OCI-LY1 (cell line): Measurements from ENCODE around the gene ANKRD10.

Experiments used
- H2AFZ ChIP-seq: fragments of 200-600 bp; sonication (generic), shearing (Covaris generic); 2 replicates; pipeline ENCODE4 v1.6.0; 2014; ENCODE audit warnings: antibody characterized with exemption, mild to moderate bottlenecking, low read length
- H3F3A ChIP-seq: fragments of 200-600 bp; sonication (generic), shearing (Covaris generic); 2 replicates; pipeline ENCODE4 v1.6.0; 2014; ENCODE audit warnings: mild to moderate bottlenecking, antibody characterized with exemption, low read length, moderate library complexity; ENCODE audit not compliant: insufficient read depth
- H3K27ac ChIP-seq: fragments of 200-600 bp; sonication (generic); 2 replicates; pipeline ENCODE4 v1.5.1; 2014; ENCODE audit warnings: low read length, mixed run types, mild to moderate bottlenecking, low read depth; ENCODE audit not compliant: poor library complexity, severe bottlenecking
- H3K27me3 ChIP-seq: fragments of 200-600 bp; sonication (generic); 2 replicates; pipeline ENCODE4 v1.6.0; 2014; ENCODE audit warnings: antibody characterized with exemption, mild to moderate bottlenecking, low read length, moderate library complexity; ENCODE audit not compliant: insufficient read depth
- H3K36me3 ChIP-seq: fragments of 200-600 bp; sonication (generic); 2 replicates; pipeline ENCODE4 v1.6.1; 2014; ENCODE audit warnings: mild to moderate bottlenecking, antibody characterized with exemption, low read length, moderate library complexity, mixed read lengths; ENCODE audit not compliant: insufficient read depth
- H3K4me1 ChIP-seq: fragments of 200-600 bp; sonication (generic); 2 replicates; pipeline ENCODE4 v1.5.1; 2014; ENCODE audit warnings: mild to moderate bottlenecking, low read length, moderate library complexity; ENCODE audit not compliant: insufficient read depth, severe bottlenecking
- H3K4me2 ChIP-seq: fragments of 200-600 bp; sonication (generic), shearing (Covaris generic); 2 replicates; pipeline ENCODE4 v1.6.1; 2014; ENCODE audit warnings: low read length
- H3K4me3 ChIP-seq: fragments of 200-600 bp; sonication (generic); 2 replicates; pipeline ENCODE4 v1.5.1; 2014; ENCODE audit warnings: low read length, low read depth, mild to moderate bottlenecking, mixed read lengths; ENCODE audit not compliant: poor library complexity, severe bottlenecking
- H3K79me2 ChIP-seq: fragments of 200-600 bp; shearing (Covaris generic); 2 replicates; pipeline ENCODE4 v1.6.1; 2016; ENCODE audit warnings: mixed run types, low read length, mixed read lengths; ENCODE audit not compliant: insufficient read depth
- H3K9ac ChIP-seq: fragments of 200-600 bp; sonication (generic), shearing (Covaris generic); 2 replicates; pipeline ENCODE4 v1.6.1; 2014; ENCODE audit warnings: mild to moderate bottlenecking, low read length, mixed read lengths
- H3K9me2 ChIP-seq: fragments of 200-600 bp; sonication (generic), shearing (Covaris generic); 2 replicates; pipeline ENCODE4 v1.6.1; 2014; ENCODE audit warnings: low read depth, mild to moderate bottlenecking, low read length, mixed read lengths
- H3K9me3 ChIP-seq: fragments of 200-600 bp; shearing (Covaris generic); 2 replicates; pipeline ENCODE4 v1.6.1; 2014; ENCODE audit warnings: low read length, mixed read lengths
- H4K20me1 ChIP-seq: fragments of 200-600 bp; sonication (generic), shearing (Covaris generic); 2 replicates; pipeline ENCODE4 v1.6.0; 2016; ENCODE audit warnings: mild to moderate bottlenecking, low read length; ENCODE audit not compliant: insufficient read depth
- CTCF ChIP-seq: fragments of 200-600 bp; sonication (generic), shearing (Covaris generic); IDR thresholded peaks from 2 replicates; pipeline ENCODE4 v1.5.1; 2017; ENCODE audit warnings: mild to moderate bottlenecking, antibody characterized with exemption, low read length, moderate library complexity, mixed read lengths
- EZH2 ChIP-seq: fragments of 200-600 bp; sonication (generic), shearing (Covaris generic); IDR thresholded peaks from 2 replicates; pipeline ENCODE4 v1.8.0; 2017; ENCODE audit warnings: borderline replicate concordance, mixed run types, mild to moderate bottlenecking, antibody characterized with exemption, low read length, moderate library complexity, mixed read lengths

The ANKRD10 gene

GRCh38 chr13:110869805-110870706 lies 44.8 kb downstream of the ANKRD10 start:
- H3F3A ChIP-seq, result no peaks in the 10 kb centered on the region
- no peaks in the 10 kb centered on the region for H3K36me3 ChIP-seq
- H4K20me1 ChIP-seq, result no peaks in the 10 kb centered on the region
- H3K79me2 ChIP-seq, result no peaks in the 10 kb centered on the region
- no peaks in the 10 kb centered on the region for H3K9me3 ChIP-seq
- no peak overlapping the region for H3K4me2 ChIP-seq
- H2AFZ ChIP-seq, result no peak overlapping the region
- no peak overlapping the region for H3K9ac ChIP-seq
- no peaks in the 10 kb centered on the region for H3K9me2 ChIP-seq
- TF ChIP-seq CTCF (no peak), EZH2 (no peak)
- H3K27me3 ChIP-seq, result peaks cover 6% of the 10 kb centered on the region; the same call in 1 of the 2 replicates
- H3K27ac ChIP-seq, result no peak overlapping the region
- H3K4me1 ChIP-seq, result no peaks in the 10 kb centered on the region
- H3K4me3 ChIP-seq, result no peak overlapping the region

GRCh38 chr13:110869231-110869804 lies 45.6 kb downstream of the ANKRD10 start:
- Histone ChIP-seq H3K36me3 (no peaks in the 10 kb centered on the region; the same call in 1 of the 2 replicates), H3K9me2 (no peaks in the 10 kb centered on the region), H2AFZ (no peak overlapping the region), H3K27me3 (peaks cover 6% of the 10 kb centered on the region; the same call in 1 of the 2 replicates), H3K4me1 (no peaks in the 10 kb centered on the region), H3K9ac (no peak overlapping the region), H3K9me3 (0 out of 2 replicates have a peak, but pooled peaks cover under 1% of the 10 kb centered on the region), H3K4me3 (no peak overlapping the region), H3K4me2 (no peak overlapping the region), H3F3A (no peaks in the 10 kb centered on the region), H3K79me2 (no peaks in the 10 kb centered on the region), H4K20me1 (no peaks in the 10 kb centered on the region), H3K27ac (no peak overlapping the region)
- no peak for TF ChIP-seq CTCF
- no peak for TF ChIP-seq EZH2

- H3K36me3 ChIP-seq, result no peaks in the 10 kb centered on the region; the same call in 1 of the 2 replicates
- no peaks in the 10 kb centered on the region for H3K79me2 ChIP-seq
- 0 out of 2 replicates have a peak, but pooled peaks cover 2% of the 10 kb centered on the region for H3K9me3 ChIP-seq
- H3K27ac ChIP-seq, result no peak overlapping the region
- no peak overlapping the region for H3K4me3 ChIP-seq
- no peak overlapping the region for H3K9ac ChIP-seq
- no peaks in the 10 kb centered on the region for H4K20me1 ChIP-seq
- peaks cover 12% of the 10 kb centered on the region; the same call in 1 of the 2 replicates for H3K27me3 ChIP-seq
- no peak overlapping the region for H3K4me2 ChIP-seq
- H3K9me2 ChIP-seq, result no peaks in the 10 kb centered on the region
- no peaks in the 10 kb centered on the region for H3F3A ChIP-seq
- H3K4me1 ChIP-seq, result no peaks in the 10 kb centered on the region
- TF ChIP-seq CTCF, result no peak
- no peak for TF ChIP-seq EZH2
- no peak overlapping the region for H2AFZ ChIP-seq
Measured at GRCh38 chr13:110868720-110869119, 46.1 kb downstream of the ANKRD10 start.
